Mammary epithelial cell (primary cell): ENCODE measurements around the gene OR4P4.

Experiments
- EZH2 ChIP-seq: IDR thresholded peaks from 2 replicates; pipeline ENCODE4 v1.6.1; 2012; ENCODE audit warnings: low read length, inconsistent platforms, borderline replicate concordance
- TF ChIP-seq, protein P1 (sequence below), 2 donors: IDR thresholded peaks in 1 of 2; conservative IDR thresholded peaks in 1 of 2; 2 replicates each; pipeline ENCODE4 v1.5.1; 2011 to 2012; ENCODE audit warnings: inconsistent platforms in 2 of 2, low read length in 2 of 2, mild to moderate bottlenecking in 2 of 2, control low read depth in 1 of 2, low read depth in 1 of 2; ENCODE audit not compliant: insufficient read depth in 1 of 2; ENCODE audit errors: extremely low read depth in 1 of 2

GRCh38 chr11:55658031-55658573, 23.2 kb downstream of the OR4P4 start:
- TF ChIP-seq, protein P1, sequence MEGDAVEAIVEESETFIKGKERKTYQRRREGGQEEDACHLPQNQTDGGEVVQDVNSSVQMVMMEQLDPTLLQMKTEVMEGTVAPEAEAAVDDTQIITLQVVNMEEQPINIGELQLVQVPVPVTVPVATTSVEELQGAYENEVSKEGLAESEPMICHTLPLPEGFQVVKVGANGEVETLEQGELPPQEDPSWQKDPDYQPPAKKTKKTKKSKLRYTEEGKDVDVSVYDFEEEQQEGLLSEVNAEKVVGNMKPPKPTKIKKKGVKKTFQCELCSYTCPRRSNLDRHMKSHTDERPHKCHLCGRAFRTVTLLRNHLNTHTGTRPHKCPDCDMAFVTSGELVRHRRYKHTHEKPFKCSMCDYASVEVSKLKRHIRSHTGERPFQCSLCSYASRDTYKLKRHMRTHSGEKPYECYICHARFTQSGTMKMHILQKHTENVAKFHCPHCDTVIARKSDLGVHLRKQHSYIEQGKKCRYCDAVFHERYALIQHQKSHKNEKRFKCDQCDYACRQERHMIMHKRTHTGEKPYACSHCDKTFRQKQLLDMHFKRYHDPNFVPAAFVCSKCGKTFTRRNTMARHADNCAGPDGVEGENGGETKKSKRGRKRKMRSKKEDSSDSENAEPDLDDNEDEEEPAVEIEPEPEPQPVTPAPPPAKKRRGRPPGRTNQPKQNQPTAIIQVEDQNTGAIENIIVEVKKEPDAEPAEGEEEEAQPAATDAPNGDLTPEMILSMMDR (conservative IDR thresholded peaks at IDR 0.05 in 1 of 2, IDR thresholded peaks at IDR 0.05 in 1 of 2; ENCODE audit: extremely low read depth in 1 of 2, insufficient read depth in 1 of 2, low read depth in 1 of 2, low read length in 2 of 2), result no peak
- TF ChIP-seq EZH2, result no peak
